Omental fat pad (tissue), 4 donors: ENCODE measurements around the gene LAMTOR3. TPM values are rescaled to one million over a fixed set of nuclear protein-coding genes. Genes with fewer than 3 reads are reported as not detected.

Experiments
- total RNA-seq, 4 donors: library from RNA; depleted of rRNA; stranded (reverse); fragments of >200 nt; gene quantifications; one replicate each; pipeline ENCODE4 v1.1.0, GENCODE V29; 2016

LAMTOR3 gene
- total RNA-seq, 4 donors from 2014 or later: 41.3 to 48.9 (median 43.6) TPM

Other genes starting within 250 kb of the LAMTOR3 start
- gene C4orf54, start 236.6 kb downstream of the LAMTOR3 start, total RNA-seq: not detected
- 1 to 10 TPM; 1.6 to 6.1 (median 4.2) TPM for gene DAPP1, start 77.6 kb downstream of the LAMTOR3 start, total RNA-seq
- gene DNAJB14, start 52.2 kb upstream of the LAMTOR3 start, total RNA-seq: 10 to 100 TPM; 27.7 to 45.2 (median 32.6) TPM
- 100 to 1,000 TPM in 3 of 4 donors, 10 to 100 TPM in 1; 99.0 to 177 (median 129) TPM for gene H2AZ1, start 55.8 kb upstream of the LAMTOR3 start, total RNA-seq